GM18511 (cell line): ENCODE measurements around the gene MCF2.

ENCODE experiments used
- ATAC-seq: cut with Tn5 transposase; IDR thresholded peaks from one replicate; pipeline ENCODE4 v1.9.1; 2021; ENCODE audit warnings: mild to moderate bottlenecking, moderate library complexity; ENCODE audit not compliant: unreplicated experiment

MCF2 gene

DNA sequence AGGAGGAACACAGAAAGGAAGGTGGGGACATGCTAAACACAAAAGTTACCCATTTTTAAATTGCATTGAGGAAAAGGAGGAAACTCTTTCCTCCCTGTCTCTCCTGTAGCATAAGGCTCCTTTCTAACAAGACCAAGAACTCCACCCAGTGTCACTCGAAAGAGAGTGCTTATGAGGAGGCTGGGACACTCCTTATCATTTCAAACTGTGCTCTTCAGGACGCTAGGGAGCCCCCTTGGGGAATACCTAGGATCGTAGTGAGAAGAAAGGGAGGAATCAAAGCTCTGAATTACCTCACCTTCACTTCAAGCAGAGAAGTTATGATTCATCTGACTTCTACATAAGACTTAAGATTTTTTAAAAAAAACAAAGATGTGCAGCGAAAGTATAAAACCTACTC, 111.9 kb downstream of the MCF2 start:
- no peak for ATAC-seq

DNA sequence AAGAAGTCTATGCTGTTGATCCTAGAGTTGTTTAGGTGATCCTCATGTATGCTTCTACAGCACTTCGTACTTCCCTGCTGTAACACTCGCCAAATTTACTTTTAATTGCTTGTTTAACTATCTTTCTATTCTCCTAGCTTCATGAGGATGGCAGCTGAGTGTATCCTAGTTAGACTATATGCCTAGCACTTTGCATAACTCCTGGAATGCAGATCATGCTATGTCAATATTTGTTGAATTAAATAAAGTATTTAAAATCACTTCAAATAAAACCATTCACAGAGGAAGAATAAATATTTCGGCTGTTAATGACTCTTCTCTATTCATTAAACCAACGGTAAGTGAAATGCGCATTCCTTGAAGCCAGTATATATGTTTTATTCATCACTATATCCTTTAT, 122.4 kb downstream of the MCF2 start:
- no peak for ATAC-seq

DNA sequence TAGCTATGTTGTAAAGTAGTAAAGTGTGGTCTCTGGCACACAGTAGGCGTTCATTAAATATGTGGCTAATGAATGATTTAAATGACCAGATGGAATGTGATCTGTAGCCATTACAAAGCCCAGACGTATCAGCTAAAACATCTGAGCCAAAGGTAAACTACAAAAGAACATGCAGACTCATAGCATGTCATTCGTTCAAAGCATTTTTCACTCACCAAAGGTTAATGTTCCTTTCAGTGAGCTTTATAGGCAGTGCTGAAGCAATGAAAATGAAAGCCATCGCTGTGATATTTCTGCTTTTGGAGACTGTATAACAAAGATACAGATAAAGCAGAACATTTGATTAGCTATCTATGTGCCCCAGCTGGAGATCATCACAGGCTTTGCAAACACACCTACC, 126.9 kb downstream of the MCF2 start:
- ATAC-seq = no peak

DNA sequence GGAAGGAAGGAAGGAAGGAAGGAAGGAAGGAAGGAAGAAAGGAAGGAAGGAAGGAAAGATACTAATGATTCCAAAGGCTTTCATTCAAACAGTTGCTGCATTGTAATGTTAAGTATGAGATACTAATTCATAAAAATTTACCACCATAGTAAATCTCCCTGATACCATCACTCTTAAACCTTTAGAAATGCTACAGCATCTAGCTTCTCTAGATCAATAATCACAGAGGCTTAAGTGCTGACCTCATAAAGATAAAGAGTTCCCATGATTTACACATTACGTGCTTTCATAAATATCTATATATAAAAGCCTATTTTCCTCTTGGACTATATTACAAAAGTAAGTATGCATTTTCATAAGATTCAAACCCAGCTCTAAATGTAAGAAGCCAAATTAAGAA, 141.0 kb downstream of the MCF2 start:
- ATAC-seq = no peak

DNA sequence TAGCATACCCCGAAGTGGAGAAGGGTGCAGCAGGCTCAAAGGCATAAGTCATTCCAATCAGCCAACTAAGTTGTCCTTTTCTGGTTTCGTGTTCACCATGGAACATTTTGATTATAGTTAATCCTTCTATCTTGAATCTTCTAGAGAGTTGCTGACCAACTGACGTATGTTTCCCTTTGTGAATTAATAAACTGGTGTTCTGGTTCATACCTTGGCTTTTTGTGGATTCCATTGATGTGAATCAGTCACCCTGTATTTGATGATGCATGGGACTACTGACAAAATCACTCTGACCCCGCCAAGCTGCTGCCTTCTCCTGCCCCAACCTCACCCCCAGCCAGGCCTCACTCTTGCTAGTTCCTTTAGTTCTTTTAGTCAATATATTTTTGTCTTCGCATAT, 144.7 kb downstream of the MCF2 start:
- ATAC-seq = no peak

DNA sequence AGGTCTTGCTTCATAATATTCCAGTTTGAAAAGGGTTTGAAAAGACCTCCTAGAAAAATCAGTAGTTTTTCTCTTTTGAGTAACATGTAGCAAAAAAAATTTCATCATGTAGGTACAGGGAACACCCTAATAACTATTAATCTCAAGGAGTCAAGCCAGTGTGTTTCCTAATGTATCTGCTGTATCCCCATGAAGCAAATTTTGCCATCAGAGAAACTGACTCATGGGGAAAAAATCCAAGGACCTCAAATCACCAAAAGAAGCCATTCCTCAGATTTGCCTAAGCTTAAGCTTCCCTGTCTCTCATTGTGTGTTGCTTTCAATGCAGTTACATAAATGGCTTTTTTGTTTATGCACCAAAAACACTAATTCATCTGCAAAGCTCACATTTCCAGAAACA, 147.7 kb downstream of the MCF2 start:
- no peak for ATAC-seq

DNA sequence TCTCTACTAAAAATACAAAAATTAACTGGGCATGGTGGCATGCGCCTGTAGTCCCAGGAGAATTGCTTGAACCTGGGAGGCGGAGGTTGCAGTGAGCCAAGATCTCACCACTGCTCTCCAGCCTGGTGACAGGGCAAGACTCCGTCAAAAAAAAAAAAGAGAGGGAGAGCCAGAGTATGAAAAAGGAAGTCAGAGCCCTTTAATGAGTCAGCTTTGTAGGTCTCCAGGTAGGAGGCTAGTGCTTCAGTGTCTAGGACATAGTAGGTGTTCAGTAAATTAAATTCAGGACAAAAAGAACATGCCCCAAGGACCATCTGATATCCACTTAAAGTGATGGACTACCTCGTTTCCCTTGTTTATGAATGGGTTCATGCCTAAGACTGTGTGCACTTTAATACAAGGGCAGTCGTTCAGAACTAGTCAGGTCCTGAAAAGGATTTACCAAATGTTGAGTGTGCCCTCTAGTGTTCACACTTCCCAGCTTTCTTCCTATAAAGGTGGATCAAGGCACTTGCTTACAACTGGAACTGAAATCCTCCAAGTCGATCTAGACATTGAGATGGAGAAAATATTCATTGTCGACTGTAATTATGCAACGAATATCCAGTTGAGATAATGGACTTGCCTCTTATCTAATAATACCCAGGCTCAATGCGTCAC, 148.5 kb downstream of the MCF2 start:
- ATAC-seq = peak; percentile 86

DNA sequence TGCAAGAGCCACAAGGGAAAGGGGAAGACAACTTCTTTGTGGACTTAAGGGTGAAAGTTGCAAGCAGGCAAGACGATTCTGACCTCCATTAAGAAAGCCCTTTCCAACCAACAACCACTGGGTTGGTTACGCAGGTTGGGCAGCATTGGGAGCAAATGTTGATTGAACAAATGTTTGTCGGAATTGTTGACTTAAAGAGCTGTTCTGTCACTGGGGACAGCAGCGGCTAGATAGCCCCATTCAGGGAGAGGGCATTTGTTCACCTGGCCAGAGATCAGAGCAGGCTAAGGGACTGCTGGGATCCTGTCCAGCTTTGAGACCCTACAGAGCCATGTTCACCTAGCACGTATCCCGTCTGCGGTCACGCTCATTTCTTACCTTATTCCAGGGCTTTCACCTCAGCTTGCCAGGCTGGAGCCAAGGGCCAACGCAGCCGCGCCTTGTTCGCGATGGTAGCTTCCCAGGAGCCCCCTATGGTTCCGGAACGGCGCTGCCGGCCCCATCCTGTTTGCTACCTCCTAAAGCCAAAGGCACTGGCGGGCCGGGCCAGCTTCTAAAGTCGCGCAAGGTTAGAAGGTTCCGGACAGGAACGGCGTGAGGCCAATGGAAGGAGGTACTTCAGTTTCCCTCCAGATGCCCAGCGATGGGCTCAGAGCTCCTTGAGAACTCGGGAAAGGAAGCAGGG, 152.8 kb downstream of the MCF2 start:
- ATAC-seq = no peak

DNA sequence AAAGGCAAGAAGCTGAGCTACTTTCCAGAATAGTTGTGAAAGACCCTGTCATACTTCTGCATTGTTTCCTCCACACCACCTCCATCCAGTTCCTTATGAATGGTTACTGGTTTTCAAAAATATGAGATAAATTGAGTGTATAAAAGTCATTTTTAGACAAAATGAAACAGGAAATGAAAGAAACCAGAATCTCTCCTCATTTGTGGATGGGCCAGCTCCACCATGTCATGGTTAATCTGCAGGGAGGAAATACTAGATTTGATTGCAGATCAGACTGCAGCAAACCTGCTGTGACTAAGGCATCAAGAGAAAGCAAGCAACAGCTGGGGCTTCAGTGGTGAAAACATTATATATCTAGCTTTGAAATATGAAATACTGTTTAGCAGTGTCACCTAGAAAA, 153.6 kb downstream of the MCF2 start:
- peak; percentile 32 for ATAC-seq

DNA sequence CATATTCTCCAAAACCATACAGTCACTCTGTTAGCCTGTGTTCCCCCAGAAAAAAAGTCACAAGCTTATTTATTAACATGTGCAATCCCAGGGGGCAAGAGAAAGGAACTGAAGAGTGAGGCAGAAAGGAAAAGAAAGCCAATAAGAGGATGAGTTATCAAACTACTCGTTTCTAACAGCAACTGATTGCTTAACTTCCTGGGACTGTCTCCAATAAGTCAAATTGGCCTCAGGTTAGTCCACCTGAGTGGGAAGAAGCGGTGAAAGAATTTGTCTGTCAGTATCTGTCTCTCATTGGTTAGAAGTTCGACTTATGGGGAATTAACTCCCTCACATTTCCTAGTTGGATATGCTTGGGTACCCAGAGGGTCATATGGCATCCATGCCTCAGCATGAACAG, 163.4 kb downstream of the MCF2 start:
- ATAC-seq = no peak

DNA sequence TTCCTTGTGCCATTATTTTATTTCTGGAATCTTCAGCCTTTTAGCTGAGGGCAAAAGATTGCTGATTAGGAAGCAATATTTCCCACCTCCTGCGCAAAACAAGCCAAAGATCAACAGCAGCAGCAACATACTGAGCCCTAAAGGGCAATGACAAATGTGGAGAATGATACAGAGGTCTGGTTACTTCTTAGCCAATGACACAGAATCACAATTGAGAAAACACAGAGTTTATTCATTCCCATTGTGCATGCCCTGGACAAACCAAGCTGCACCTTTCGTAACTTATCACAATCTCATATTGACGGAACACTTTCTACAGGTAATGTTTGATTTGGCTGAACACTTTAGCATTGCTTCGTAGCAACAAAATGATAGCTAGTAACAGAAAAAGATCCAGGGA, 164.0 kb downstream of the MCF2 start:
- no peak for ATAC-seq

DNA sequence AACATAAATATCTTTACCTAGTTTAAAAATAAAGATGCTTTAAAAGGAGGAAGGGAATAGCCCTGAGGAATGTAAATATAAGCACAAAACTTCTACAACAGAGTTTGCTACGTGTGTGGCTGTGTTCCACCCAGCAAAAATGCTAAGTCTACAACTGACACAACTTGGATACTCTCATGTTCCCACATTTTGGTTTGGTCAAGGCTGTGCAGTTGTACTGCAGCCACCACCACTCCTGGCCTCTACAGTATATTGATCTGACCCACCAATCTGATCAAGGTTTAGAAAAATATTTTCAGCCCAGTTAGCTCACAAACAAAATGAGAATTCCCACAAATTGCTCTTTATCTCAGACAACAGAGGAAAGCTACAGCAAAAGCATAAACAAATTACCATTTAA, 165.3 kb downstream of the MCF2 start:
- ATAC-seq = no peak

DNA sequence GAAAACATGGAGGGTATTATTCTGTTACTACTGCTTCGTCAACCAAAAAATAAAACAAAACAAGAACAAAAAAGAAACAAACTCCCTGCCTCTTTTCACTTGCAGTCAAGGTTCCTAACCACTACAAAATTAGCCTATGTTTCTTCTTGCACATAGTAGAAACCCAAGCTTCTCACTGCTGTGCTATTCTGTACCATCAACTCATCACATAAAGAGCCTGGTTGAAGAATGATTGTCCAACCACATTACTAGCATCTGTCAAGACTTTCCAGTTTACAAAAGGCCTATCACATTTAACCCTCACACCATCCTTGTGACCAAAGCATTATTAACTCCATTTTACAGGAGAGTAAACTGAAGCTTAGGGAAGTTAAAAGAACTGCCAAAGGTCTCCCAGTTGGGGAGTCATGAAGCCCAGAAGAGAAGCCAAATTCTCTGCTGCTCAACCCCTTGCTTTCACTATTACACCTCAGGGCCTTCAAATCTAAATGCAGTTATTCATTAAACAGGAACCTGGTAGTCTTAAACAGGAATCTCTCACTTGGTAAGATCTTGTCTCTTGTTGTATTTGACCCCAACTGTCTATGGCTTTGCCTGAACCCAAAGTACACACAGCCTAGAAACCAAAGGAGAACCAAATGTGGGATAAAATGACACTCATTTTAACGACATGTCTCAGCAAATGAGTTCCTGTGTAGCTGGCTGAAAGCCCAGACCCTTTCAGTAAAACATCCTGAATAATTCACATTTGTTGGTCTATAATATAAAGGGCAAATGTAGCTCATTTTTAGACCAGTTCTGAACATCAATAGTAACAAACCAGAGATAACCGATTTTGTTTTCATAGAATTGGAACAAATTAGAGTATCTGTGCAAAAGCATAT, 168.8 kb downstream of the MCF2 start:
- ATAC-seq = peak; percentile 87

DNA sequence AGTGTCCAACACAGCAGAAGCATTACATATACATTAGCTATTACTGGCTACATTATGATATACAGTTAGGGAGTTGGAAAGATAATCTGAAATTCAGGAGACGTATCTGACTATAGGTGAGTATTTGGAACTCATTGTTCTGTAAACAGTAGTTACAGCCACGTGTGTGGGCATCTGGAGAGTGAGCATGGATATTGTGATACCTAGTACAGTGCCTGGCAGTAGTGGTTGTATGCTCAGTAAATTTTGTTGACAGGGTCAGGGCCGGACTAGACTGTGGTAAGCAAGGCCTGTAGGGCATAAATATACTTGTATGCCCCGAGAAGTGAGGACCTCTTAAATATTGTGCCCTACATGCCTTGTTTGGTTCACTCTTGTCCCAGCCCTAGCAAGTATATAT, 174.5 kb downstream of the MCF2 start:
- no peak for ATAC-seq

DNA sequence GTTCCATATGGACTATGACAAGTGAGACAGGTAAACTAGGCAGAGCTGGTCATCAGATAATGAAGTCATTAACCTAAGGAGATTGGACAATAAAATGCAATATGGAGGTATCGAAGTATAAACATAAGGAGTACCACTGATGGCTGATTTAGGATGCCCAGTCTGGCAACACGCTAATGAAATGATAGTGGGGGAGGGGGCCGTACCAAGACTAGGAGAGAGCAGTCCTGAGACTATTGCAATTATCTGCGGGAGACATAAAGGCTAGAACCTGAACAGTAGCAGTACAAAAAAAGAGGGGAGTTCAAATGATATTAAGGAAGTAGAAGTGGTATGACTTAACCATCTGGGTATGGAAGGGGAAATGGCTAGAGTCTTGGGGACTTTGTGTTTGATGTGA, 175.1 kb downstream of the MCF2 start:
- no peak for ATAC-seq
